ENCODE results near the gene NTRK2.

NTRK2 gene

DNA sequence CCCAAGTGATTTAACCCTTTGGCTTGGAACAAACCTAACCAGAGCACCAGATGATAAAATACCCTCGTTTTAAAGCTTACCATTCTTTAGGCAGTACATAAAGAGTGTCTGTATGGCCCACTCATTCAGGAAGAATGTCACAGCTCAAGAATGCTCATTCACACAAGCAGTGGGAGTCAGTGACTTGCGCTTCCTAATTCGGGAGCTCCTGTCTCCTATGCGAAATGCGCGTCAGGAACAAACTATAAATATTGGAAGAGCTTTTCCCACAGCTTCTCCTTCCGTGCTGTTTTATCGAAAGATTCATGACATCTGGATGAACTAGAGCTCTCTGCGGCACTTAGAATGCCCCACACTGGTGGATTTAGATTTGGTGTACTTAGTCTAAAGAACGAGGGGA is 66.6 kb downstream of the NTRK2 start:
- no peak for DNase-seq (ENCODE audit: low read depth in 2 of 2)

DNA sequence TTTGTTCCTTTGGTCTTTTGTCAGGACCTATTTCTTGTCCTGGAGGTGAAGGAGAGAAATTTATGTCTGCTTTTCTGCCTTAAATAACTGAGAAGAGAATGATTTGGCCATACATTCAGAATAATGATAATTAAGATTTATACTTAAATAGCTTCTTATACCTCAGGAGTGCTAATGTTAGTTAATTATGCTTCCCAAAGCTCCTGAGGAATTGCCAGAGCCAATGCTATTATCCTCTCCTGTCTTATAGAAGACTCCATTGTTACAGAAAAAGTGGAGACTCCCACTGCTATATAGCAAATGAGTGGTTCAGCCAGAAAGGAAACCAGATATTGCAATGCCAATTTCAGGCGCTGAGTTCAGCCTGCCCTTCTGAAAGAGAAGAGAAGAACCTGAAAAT is 67.0 kb downstream of the NTRK2 start:
- no peak for DNase-seq (ENCODE audit: low read depth in 2 of 2)

DNA sequence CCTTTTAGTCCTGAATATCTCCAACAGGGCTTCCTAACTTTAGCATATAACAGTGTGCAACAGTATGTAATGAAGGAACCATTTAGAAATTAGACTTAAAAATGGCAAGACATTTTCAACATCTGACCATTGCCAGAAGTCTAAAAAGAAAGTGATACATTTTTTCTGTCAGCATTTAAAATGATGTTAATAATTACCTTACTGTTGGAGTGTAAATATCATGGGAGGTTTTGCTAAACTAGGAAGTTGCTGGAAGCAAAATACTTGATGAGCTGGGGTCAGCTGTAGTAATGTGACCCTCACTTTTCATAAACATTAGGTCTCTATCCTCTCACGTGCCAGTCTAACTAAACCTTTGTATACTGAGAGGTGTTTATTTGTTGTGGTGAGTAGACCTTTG is 68.8 kb downstream of the NTRK2 start:
- no peak for DNase-seq (ENCODE audit: low read depth in 2 of 2)

DNA sequence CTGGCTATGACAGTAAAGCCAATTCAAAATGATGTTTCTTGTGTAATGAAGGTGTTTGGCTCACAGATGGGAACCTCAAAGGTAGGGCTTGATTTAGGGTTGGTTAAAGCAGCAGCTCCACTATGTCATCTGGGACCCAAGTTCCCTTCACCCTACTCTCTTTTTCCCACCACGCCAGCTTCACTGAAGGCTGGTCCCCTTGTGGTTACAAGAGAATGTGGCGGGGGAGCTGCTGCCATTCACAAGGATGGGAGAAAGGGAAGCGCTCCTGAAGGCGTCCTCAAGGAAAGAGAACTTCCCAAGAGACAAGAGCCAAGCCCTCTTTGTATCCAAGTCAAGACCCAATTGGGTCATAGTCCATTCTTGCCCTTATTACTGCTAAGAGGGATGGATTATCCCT is 72.7 kb downstream of the NTRK2 start:
- DNase-seq (ENCODE audit: low read depth in 2 of 2): no peak

DNA sequence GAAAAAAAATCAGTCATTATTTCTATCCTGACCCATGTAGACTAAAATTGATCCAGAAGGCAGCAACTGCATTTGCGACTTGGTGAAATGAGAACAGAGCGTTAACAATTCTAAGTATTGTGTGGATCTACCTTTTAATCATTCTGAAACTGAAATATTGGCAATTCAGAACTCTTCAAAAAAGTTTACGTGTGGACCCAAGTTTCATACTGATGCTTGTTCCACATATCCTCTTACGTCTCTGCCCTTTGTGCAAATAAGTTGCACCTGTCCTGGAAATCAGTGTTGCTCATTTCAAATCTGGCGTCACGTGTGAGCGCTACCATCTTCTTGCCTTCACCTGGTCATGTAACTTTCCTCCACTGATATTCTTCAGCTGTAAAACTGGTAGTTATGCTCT is 74.7 kb downstream of the NTRK2 start:
- no peak for DNase-seq (ENCODE audit: low read depth in 2 of 2)

DNA sequence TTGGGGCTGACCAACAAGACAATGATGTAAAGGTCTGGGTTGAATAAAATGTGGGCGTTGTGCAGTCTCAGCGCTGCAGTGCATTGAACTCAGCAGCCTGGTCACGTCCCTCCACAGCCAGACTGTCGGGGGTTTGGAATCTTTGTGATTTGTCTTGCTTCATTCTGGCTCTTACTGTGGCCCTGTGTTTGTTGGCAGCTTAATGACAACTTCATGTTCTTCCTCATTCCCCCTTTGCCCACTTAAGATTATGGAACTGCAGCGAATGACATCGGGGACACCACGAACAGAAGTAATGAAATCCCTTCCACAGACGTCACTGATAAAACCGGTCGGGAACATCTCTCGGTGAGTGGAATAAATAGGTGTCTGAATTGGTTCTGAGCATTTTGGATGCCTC is 75.2 kb downstream of the NTRK2 start:
- no peak for DNase-seq (ENCODE audit: low read depth in 2 of 2)

DNA sequence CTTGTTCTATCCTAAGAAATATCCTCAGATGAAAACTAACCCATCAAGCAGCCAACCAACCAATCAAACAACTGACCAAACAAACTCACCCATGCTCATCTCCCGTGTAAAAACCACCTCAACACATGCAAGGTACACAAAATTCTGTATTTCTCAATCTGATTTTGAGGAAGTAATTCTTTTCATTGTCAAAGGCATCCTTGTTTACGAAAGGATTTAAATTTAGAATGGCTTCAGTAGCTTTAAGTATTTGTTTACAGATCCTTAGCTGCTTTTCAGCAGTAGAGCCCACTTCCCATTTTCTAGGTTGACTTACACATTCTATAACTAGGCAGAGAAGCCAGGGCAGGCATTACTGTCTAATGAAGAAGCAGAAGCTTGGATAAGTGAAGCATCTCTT is 78.6 kb downstream of the NTRK2 start:
- no peak for DNase-seq (ENCODE audit: low read depth in 2 of 2)

DNA sequence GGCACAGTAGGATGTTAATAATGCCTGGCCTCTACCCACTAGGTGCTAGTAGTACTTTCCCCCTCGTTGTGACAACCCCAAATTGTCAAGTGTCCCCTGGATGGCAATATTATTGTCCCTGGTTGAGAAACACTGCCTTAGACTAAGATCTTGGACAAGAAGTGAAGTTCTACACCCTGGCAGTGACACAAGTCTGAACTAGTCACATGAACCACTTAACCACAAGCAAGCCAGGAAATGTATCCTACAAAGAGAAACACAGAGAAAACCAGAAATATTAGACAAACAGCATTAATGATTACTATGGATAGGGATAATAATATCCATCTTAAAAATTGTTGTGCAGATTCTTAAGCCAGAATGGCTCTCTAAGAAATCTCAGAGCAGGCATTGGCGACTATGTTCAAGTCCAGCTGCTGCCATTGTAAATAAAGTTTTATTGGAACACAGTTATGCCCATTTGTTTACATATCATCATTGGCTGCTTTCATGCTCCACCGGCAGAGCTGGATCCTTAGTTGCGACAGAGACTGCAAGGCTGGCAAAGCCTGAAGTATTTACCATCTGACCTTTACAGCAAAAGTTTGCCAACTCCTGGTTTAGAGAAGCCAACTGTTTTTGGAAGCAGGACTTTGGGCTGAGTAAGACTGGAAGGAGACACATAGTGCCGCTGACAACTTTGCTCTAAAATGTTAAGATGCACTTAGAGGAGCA is 80.8 kb downstream of the NTRK2 start:
- no peak for DNase-seq (ENCODE audit: low read depth in 2 of 2)

DNA sequence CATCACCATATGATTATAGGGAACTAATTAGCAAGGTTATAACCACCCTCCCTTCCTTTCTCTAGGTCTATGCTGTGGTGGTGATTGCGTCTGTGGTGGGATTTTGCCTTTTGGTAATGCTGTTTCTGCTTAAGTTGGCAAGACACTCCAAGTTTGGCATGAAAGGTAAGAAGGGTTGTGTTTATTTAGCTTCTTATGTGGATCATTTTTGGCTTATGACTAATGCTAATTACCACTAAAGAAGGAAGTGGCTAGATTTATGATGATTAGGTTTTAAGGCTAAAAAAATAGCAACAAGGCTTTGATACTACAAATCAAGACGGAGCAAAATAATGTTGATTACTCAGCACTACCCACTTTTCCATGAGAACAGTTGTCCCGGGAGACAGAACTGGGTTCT is 82.4 kb downstream of the NTRK2 start:
- no peak for DNase-seq (ENCODE audit: low read depth in 2 of 2)

DNA sequence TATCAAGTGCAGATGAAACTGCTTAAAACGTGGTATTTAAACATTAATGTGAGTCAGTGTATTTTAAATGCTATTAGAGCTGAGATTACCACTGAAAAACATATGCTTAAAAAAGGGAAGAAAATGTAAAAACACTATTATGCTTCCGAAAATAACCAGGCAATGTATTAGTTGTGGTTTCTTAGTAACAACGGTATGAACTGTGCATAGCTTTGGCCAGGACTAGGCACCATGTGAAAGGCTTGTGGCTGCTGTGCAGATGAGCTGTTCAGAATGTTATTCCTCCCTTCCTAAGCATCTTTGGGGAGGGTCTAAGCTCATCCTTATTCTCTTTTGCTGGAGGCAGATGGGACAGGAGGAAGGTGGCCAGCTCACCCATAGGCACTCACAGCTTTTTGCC is 84.9 kb downstream of the NTRK2 start:
- DNase-seq (ENCODE audit: low read depth in 2 of 2): no peak

DNA sequence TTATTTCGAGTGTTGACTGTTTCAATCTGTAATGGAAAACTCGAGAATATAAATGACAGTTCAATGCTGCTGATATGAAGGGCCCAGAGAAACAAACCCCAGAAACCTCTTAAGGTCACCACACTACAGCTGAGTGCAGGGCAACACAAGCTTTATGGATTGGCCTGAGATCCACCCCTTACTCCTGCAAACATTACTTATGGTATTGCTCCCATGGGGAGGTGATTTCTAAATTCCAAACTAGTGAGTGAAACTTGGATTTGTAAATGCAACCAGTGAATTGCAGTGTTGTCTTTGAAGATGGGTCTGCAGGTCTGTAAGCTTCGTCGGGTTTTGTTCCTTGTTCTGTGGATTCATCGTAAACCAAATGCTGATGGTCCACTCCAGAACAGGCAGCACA is 85.4 kb downstream of the NTRK2 start:
- DNase-seq (ENCODE audit: low read depth in 2 of 2): no peak

DNA sequence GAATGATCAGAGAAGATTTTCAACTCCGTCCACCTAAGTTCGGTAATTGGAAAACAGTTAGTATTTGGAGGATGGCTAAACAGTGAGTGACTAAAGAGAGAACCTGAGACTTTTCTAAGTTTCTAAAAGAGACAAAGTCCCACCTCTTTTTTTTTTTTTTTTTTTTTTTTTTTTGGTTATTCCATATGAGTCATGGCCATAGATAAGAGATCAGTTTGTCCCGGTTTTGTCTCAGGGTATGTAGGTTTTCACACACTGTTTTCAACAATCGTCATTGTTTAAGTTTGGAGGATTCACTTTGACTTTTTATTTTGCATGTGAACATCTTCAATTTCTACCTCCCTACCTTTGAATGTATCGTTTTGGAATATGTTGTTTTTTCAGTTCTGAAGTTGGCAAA is 85.9 kb downstream of the NTRK2 start:
- DNase-seq (ENCODE audit: low read depth in 2 of 2): no peak

DNA sequence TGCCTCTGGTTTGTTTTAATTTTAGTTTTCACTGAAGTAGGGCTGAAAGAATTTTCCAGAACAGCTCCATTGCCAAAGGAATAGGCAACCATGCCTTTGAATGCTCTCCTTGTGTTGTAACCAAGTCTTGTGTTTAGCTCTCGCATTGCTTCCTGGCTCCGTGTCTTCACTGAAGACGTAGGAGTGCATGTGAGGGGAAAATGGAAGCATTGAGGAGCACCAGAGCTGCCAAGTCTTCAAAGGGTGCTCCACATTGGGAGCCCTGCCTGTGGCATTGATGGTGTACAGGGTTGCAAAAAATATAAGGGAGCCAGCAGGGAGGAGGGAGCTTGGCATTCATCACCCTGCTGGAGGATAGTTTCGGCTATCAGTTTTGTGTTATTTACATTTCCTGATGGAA is 86.6 kb downstream of the NTRK2 start:
- DNase-seq (ENCODE audit: low read depth in 2 of 2): no peak

DNA sequence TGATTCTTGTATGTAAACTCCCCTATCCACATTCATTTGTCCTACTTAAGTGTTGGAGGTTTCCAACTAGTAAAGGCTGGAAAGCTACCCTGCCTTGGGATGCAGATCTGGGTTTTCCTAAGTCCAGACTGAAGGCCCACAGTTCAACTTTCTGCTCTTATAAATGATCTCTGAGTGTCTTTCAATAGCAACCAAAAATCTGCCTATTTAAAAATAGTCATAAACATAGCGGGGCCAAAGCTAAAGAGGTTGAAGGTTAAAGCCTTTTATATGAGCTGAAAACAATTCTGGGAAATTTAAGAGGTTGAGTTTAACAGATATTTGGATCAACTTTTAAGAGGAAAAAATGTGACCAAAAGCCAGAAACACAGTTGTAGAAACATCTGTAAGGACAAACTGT is 87.2 kb downstream of the NTRK2 start:
- DNase-seq (ENCODE audit: low read depth in 2 of 2): no peak

DNA sequence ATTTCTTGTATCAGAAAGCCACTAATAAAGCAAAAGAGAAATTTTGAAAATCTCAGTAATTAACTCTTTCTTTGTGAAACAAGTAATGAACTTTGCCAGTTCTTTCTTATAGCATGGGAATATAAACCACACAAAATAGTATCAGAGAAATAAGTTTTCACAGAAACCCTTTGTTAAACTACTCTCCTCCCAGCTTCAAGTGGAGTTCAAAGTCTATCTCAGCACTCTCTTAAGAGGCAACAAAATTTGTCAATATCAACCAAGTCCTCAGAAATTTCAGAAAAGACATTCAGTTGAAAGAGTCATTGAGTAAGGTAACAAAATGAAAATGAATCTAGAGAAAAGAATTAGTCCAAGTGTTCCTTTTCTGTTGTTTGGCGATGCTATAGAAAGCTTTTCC is 89.3 kb downstream of the NTRK2 start:
- DNase-seq (ENCODE audit: low read depth in 2 of 2): no peak

DNA sequence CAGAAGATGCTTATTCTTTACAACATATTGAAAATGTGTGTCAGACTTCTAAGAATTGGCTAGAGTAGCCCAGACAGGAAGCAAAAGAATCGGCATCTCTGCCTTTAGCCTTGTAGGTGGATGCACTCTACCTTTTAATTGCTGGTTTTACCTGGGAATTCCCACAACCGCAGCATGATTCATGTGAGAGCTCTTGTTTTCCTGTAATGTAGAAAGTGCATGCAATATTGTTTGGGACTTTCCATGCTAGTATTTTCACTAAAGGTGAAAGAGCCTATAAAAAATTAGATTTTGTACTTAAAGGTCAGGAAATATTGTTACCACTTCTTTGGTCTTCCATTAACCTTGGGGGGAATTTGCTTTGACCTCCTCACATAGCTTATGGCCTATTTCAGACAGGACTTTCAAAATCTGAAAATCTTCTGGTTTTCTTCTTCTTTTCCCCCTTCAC is 89.8 kb downstream of the NTRK2 start:
- DNase-seq (ENCODE audit: low read depth in 2 of 2): no peak

DNA sequence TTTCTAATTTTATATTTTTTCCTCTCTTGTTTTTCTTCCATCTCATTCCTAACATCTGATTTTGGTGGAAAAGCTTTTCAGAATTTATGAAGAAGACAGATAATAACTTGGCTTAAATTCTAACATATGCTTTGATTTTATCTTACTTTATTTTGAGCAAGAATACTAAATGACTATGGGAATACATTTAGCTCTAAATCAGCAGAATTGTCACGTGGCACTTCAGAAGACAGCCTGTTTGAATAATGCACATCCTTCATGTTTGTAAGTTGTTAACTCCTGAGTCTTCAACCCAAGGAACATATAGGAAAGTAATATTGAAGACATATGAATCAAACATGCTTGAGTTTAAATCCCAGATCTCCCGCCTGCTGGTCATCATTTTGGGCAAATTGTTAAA is 90.3 kb downstream of the NTRK2 start:
- DNase-seq (ENCODE audit: low read depth in 2 of 2): no peak

DNA sequence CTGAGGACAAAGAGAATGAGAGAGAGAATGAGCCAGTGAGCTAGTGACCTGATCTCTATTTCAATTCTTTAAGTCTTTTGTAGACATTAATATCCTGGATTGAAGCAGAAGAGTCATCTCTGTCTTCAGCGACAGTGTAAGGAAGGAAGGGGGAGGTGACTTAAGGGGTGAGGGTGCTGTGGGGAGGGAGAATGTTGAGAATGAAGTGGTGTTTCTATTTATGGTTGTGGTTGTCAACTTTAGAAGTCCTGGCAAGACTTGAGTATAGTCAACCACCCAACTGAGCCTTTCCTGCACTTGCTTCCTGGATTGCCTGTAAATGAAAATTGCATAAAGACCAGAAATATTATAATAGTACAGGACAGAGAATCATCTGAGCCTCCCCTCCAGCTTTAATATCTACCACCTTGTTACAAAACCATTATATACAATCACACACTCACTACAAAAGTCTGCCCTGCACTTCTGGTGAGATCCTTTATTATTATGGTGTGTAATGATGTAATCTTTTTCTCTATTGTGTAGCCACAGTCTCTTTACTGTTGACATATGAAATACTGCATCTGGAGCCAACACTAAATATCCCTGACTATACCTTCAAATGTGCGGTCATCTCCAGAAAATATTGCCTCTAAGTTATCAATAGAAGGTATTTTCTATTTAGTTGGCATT is 91.7 kb downstream of the NTRK2 start:
- no peak for DNase-seq (ENCODE audit: low read depth in 2 of 2)

DNA sequence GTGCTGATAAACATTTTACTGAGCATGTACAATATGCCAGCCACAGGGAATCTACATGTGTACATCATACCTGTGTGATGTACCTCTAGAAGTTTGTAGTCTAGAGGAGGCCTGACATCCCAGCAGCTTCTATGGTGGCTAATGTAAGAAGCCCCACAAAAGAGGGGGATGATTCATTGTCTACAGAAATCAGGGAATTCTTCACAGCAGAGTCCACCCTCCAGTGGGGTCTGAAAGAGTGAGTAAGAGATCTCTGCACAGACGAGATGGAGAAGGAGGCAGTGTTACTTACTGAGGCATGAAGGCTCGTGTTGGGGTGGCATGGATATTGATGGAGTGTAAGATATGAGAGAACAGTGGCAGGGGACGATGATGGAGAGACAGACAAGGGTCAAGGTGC is 103.0 kb downstream of the NTRK2 start:
- DNase-seq (ENCODE audit: low read depth in 2 of 2): no peak

DNA sequence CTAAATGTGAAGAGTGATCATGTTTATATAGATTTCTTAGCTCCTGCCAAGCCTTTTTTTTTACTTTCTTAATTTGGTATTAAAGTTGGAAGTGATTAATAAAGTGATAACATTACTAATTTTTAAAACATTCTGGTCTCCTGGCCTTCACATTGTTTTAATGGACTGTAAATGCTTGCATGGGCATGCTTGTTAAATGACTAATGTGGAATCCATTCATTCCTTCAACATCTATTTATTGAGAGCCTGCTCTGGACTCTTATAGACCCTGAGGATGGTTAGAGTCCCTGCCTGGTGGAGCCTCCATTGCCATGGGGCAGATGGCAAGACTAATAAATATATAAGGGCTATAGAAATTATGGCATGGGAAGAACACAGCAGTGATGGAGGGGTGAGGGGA is 103.5 kb downstream of the NTRK2 start:
- DNase-seq (ENCODE audit: low read depth in 2 of 2): no peak

DNA sequence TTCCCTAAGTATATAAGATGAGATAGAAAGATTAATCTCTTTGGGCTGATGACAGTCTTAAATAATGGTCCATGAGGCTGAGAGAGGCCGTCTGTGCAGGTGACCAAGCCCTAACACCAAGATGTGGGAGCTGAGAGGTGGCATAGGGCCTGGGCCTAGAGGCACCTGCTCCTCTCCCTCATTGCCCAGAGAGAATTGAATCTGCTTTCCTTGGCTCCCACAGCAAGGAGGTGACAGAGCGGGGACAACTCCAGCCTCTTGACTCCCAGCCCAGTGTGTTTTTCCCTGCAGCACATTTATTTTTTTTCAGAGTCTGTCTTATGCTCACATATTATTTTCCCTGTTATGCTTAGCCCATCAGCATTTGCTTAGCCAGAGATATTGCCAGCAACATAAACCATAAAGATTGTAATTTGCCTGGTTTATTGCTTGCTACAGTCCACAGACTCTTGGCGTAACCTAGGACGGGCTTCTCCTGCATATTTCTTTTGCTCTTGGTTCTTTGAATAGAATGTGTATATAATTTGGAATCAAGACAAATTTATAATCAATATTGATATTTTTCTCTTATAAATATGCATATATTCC is 105.6 kb downstream of the NTRK2 start:
- no peak for DNase-seq (ENCODE audit: low read depth in 2 of 2)

DNA sequence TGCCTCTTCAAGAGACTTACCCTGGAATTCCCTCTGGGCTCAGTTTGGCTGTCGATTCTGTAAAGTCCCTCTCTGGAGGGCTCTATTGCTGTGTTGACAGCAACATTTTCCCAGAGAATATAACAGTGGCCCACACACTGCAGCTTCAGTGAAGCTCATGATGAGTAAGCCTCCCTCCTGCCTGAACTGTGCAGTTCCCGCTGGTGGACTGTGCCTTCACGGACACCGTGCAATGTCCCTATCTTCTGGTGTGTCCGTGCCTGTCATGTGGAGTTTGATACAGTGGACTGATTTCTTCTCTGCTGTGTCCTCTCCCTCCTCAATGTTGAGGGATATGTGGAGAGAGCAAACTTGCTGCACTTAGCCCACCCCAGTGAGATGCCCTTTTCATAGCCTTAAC is 109.0 kb downstream of the NTRK2 start:
- no peak for DNase-seq (ENCODE audit: low read depth in 2 of 2)

DNA sequence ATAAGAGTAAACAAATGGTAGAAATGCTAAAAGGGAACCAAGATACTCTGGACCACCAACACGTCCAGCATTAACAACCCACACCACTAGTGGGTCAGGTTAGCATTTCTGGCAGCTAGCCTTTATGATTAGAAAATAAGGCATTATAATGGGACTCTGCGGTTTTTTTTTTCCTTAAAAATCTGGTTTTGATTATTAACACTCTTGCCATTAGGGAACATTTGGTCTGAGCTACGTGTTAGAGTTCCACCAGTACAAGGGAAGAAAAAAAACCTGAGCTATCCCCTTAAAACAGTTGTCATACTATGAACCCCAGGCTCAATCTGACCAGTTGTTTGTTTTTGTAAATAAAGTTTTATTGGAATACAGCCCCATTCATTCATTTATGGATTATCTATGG is 110.4 kb downstream of the NTRK2 start:
- no peak for DNase-seq (ENCODE audit: low read depth in 2 of 2)

Measured in stimulated activated CD8-positive, alpha-beta memory T cell treated with anti-CD3 and anti-CD28 coated beads, Interleukin-7, amount 100 ng/mL, for 1 hour (primary cell).